ENCODE data around the gene NFAM1.

NFAM1 gene, protein sequence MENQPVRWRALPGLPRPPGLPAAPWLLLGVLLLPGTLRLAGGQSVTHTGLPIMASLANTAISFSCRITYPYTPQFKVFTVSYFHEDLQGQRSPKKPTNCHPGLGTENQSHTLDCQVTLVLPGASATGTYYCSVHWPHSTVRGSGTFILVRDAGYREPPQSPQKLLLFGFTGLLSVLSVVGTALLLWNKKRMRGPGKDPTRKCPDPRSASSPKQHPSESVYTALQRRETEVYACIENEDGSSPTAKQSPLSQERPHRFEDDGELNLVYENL

DNA sequence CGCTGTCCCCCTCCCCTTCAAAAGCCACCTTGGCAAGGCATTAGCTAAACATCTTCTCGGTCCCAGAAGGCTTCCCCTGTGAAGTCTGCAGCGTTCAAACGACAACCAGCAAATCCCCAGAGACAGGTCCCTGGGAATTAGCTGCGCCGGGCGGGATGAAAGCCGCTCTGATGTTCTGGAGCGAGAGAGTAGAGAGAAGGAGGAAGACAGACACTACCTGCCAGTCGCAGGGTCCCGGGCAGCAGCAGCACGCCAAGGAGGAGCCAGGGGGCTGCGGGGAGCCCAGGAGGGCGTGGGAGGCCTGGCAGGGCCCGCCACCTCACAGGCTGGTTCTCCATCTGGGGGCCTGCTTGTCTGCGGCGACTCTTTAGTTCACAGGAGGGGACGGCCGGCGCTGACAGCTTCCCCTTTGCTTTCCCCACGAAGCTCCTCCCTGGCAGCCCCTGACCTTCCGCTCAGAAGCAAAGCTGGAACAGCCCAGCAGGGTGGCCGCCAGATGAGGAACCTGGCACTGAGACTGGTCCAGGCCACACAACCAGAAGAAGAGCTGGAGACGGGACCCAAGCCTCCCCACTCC, at the start of gene NFAM1:
TSS of gene NFAM1 (minus strand) at position 384 of the 577 bp plus-strand sequence. CDS start at position 338, 46 bp downstream.
- Mint-ChIP-seq H3K27me3 (ENCODE audit: low read depth) (peaks cover 25% of the 10 kb centered on the region), H3K4me1 (ENCODE audit: low read depth) (peaks cover 4% of the 10 kb centered on the region), H3K36me3 (ENCODE audit: low read depth) (no peaks in the 10 kb centered on the region)

DNA sequence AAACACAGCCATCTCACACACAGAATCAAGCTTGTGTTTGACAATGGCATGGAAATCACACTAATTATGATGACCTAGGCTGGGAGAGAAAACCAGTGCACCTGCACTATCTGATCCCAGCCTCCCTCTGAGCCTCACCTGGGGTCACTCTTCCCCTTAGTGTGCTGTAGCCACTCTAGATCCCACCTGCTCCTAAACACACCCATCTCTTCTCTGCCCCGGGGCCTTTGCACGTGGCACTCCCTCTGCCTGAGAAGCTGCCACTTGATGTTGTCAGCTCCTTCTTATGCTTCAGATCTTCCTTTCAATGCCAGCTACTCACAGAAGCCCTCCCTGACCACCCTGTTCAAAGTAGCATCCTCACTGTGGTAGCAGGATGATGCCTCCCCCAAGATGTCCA, 42.9 kb upstream of the NFAM1 start:
- no peak overlapping the region for H3K27ac Mint-ChIP-seq
- peaks cover 8% of the 10 kb centered on the region for H3K4me1 Mint-ChIP-seq (ENCODE audit: low read depth)
- peaks cover 16% of the 10 kb centered on the region for H3K27me3 Mint-ChIP-seq (ENCODE audit: low read depth)
- H3K4me3 Mint-ChIP-seq: no peak overlapping the region
- H3K36me3 Mint-ChIP-seq (ENCODE audit: low read depth): no peaks in the 10 kb centered on the region
- H3K9me3 Mint-ChIP-seq: no peaks in the 10 kb centered on the region

More for the DNA sequence above, at the start of gene NFAM1:
- Mint-ChIP-seq H3K27ac (no peak within 1 kb of the TSS), H3K9me3 (no peaks in the 10 kb centered on the region), H3K4me3 (no peak within 1 kb of the TSS)

DNA sequence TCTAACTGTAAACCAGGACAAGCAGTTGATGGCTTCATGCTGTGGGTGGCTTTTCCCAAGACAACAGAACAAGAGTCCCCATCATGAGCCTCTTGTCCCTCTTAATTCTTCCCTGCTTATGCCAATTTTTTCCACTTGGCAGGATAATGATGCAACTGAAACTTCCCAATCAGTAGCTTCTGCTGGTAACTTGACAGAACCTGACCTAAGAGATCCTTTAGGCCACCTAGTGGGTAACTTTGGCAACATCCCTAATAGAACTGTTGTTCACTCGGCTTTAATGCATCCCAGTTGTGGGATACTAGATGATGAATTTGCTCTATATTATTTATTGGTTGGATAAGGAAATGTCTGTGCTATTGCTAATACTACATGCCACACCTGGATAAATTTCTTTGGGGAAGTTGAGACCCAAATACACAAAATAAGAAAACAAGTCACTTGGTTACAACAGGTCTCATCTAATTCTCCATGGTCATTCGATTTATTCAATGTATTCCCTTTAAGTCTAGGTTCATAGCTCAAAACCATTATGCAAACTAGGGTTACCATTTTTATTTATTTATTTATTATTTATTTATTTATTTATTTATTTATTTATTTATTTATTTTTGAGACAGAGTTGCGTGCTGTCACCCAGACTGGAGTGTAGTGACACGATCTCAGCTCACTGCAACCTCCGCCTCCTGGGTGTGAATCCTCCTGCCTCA, 41.4 kb upstream of the NFAM1 start:
- Mint-ChIP-seq H3K4me3 (no peak overlapping the region), H3K27ac (no peak overlapping the region), H3K27me3 (ENCODE audit: low read depth) (peaks cover 18% of the 10 kb centered on the region), H3K9me3 (no peaks in the 10 kb centered on the region), H3K4me1 (ENCODE audit: low read depth) (peaks cover 6% of the 10 kb centered on the region), H3K36me3 (ENCODE audit: low read depth) (no peaks in the 10 kb centered on the region)

DNA sequence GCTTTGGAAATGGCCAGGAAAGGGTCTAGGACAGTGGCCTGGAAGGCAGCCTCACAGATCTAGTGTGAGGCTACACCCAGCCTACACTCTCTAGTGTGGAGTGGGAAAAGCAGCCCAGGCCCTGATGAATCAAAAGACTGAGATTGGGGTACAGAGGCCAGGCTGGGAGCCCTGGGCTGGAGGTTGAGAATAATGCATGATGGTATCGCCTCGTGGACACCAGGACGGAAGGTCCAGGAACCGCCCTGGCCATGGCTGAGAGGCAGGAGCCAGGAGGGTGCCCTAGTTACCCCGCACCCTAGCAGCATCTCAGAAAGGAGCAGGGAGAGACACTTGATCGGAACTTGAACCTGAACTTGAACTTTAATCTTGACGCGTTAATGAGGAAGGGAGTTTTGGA, 40.5 kb upstream of the NFAM1 start:
- Mint-ChIP-seq H3K9me3 (no peaks in the 10 kb centered on the region), H3K4me3 (no peak overlapping the region), H3K27me3 (ENCODE audit: low read depth) (peaks cover 27% of the 10 kb centered on the region), H3K36me3 (ENCODE audit: low read depth) (no peaks in the 10 kb centered on the region), H3K27ac (no peak overlapping the region), H3K4me1 (ENCODE audit: low read depth) (peaks cover 3% of the 10 kb centered on the region)

DNA sequence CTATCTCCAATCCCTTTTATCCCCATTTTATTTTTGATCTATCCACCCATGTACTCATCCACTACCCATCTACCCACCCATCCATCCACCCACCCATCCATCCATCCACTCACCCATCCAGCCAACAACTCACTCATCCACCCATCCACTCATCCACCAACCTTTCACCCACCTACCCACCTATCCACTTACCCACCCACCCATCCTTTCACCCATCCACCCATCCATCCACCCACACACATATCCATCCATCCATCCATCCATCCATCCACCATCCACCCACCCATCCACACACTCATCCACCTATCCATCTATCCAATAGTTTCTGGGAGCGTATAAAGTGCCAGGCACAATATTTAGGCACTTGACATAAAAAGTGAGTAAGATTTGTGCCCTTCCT, 39.2 kb upstream of the NFAM1 start:
- Mint-ChIP-seq H3K36me3 (ENCODE audit: low read depth) (no peaks in the 10 kb centered on the region), H3K4me3 (no peak overlapping the region), H3K27me3 (ENCODE audit: low read depth) (peaks cover 29% of the 10 kb centered on the region), H3K27ac (no peak overlapping the region), H3K4me1 (ENCODE audit: low read depth) (peaks cover 3% of the 10 kb centered on the region), H3K9me3 (no peaks in the 10 kb centered on the region)

DNA sequence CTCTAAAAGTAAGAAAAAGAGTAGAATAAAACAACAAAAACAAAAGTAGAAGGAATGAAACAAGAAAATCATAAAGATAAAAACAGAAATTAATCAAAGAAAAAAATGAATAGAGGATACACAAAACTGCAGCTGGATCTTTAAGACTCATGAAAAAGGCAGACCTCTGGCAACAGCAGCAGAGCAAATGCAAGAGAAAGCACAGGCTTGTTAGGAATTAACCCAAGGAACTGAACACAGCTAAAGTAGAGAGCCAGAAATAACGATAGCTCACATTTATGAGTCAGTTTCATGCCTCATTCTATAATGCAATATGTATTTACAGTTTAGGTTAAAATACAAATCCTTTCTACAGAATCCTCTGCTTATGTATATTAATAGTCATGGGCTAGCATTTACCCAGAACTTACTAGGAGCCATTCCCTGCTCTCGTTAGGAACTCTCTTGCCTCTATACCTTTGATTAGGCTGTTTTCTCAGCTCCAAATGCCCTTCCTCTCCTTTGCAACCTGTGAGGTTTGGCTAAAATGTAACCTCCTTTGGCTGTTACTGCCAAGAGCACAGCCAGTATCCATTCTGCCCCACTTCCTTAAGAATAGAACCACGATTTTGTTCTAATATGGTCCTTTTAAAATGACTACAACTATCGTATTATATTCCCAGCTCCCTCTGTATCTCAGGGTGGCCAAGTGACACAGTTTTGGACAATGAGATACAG, 38.3 kb upstream of the NFAM1 start:
- Mint-ChIP-seq H3K36me3 (ENCODE audit: low read depth) (no peaks in the 10 kb centered on the region), H3K9me3 (no peaks in the 10 kb centered on the region), H3K27me3 (ENCODE audit: low read depth) (peaks cover 29% of the 10 kb centered on the region), H3K4me1 (ENCODE audit: low read depth) (peaks cover 3% of the 10 kb centered on the region), H3K4me3 (no peak overlapping the region), H3K27ac (no peak overlapping the region)

DNA sequence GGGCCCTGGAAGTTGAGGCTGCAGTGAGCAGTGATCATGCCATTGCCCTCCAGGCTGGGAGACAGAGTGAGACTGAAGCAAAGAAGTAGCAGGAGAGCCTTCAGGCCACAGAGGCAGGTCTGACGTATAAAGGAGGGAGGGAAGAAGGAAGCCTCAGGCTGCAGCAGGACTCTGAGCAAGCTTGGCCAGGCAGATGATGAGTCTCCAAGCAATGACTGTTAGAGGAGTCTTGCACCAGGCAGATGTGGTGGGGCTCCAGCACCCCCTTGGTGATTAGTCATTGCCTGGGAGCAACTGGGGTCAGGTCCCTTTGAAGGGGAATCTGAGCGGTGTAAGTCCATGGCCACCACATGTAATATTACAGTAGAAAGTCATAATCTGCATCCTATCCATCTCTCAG, 36.6 kb upstream of the NFAM1 start:
- Mint-ChIP-seq H3K27me3 (ENCODE audit: low read depth) (peaks cover 33% of the 10 kb centered on the region), H3K27ac (no peak overlapping the region), H3K9me3 (no peaks in the 10 kb centered on the region), H3K4me1 (ENCODE audit: low read depth) (peaks cover 3% of the 10 kb centered on the region), H3K4me3 (no peak overlapping the region), H3K36me3 (ENCODE audit: low read depth) (no peaks in the 10 kb centered on the region)

DNA sequence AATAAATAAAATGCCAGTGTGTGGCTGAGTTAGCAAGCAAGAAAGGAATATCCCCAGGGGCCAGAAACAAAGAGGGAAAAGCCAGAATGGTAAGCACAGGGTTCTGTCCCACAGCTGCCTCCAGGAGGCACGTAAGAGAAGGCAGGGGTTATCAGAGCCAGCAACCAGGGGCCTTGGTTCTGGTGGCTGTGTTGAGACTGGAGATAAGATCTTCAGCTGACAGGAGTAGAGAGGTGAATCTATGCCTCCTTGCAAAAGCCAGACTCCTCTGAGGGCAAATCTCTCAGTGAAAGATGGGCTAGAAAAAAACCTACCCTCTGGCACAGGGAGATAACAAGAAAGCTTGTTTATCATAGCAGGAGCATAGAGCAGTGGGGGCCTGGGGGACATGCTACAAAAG, 29.8 kb upstream of the NFAM1 start:
- Mint-ChIP-seq H3K4me3 (no peak overlapping the region), H3K36me3 (ENCODE audit: low read depth) (no peaks in the 10 kb centered on the region), H3K4me1 (ENCODE audit: low read depth) (peaks cover 2% of the 10 kb centered on the region), H3K27ac (no peak overlapping the region), H3K9me3 (no peaks in the 10 kb centered on the region), H3K27me3 (ENCODE audit: low read depth) (peaks cover 40% of the 10 kb centered on the region)

DNA sequence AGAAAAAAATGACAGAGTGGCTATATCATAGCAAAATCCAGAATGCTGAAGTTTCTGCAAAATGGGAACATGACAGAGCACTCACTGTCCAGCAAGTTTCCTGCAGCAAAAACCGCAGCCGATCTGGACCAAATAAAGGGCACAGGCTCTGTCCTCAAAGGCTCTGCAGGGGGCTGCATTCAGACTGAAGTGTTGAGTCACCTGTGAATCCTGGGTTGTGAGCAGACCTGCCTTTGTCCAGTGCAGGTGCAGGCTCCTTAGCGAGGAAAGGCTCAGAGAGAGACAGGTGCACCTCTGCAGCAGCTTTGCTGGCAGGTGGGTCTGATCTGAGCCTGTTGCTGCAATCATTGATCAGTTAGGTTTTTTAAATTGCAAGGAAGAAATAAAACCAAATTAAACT, 29.3 kb upstream of the NFAM1 start:
- H3K9me3 Mint-ChIP-seq: no peaks in the 10 kb centered on the region
- no peaks in the 10 kb centered on the region for H3K36me3 Mint-ChIP-seq (ENCODE audit: low read depth)
- peaks cover 42% of the 10 kb centered on the region for H3K27me3 Mint-ChIP-seq (ENCODE audit: low read depth)
- H3K4me3 Mint-ChIP-seq: no peak overlapping the region
- peaks cover 2% of the 10 kb centered on the region for H3K4me1 Mint-ChIP-seq (ENCODE audit: low read depth)
- H3K27ac Mint-ChIP-seq: no peak overlapping the region

DNA sequence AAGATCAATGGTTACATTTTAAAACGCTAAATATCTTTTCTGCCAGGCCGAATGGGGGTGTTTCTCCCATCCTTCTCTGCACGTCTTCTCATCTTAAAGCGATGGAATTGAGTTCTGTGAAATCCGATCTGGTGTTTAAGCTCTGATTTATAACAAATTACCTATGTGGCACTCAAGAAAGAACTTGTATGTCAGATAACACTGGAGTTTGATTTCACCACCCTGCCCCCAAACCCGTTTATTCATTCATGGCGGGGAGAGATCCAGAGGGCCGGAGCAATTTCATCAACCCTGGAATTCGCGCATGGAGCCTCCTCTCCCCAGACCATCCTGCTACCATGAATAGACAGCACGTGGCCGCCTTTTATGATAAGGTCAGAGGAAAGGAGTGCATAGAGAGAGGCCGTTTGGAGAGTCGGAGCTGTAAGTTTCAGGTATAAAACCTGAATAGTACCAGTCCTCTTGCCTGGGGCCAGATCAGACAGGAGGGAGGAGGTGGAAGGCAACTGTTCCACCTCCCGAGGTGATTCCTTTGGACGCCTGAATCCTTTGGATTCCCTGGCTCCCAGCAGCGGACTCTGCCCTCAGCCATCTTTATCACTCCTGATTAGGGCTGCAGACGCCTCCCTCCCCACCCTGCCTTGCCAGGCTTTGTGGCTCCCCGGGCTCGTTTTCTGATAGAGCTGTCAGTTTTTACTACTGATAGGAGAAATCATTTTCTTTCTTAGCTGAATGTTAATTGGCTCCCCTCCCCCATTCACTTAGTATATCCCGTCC, 27.3 kb upstream of the NFAM1 start:
- Mint-ChIP-seq H3K27ac (no peak overlapping the region), H3K9me3 (no peaks in the 10 kb centered on the region), H3K4me1 (ENCODE audit: low read depth) (peaks cover 2% of the 10 kb centered on the region), H3K27me3 (ENCODE audit: low read depth) (peaks cover 46% of the 10 kb centered on the region), H3K4me3 (no peak overlapping the region), H3K36me3 (ENCODE audit: low read depth) (no peaks in the 10 kb centered on the region)

DNA sequence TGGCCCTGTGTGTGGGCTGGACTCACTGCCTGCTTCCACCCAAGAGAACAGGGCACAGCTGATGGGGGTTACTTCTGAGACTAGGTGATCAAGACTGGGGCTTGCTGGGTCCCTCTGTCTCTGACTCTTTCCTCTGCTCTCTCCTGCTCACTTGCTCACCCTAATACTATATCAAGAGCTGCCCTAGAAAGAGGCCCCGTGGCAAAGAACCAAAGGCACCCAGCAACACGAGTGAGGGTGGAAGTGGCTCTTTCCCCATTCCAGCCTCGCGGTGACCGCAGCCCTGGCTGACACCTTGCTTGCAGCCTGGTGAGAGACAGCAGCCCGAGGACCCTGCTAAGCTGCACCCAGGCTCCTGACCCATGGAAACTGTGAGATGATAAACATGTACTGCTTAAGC, 20.7 kb upstream of the NFAM1 start:
- no peaks in the 10 kb centered on the region for H3K9me3 Mint-ChIP-seq
- H3K27me3 Mint-ChIP-seq (ENCODE audit: low read depth): peaks cover 9% of the 10 kb centered on the region
- no peaks in the 10 kb centered on the region for H3K4me1 Mint-ChIP-seq (ENCODE audit: low read depth)
- no peaks in the 10 kb centered on the region for H3K36me3 Mint-ChIP-seq (ENCODE audit: low read depth)
- H3K4me3 Mint-ChIP-seq: no peak overlapping the region
- no peak overlapping the region for H3K27ac Mint-ChIP-seq

DNA sequence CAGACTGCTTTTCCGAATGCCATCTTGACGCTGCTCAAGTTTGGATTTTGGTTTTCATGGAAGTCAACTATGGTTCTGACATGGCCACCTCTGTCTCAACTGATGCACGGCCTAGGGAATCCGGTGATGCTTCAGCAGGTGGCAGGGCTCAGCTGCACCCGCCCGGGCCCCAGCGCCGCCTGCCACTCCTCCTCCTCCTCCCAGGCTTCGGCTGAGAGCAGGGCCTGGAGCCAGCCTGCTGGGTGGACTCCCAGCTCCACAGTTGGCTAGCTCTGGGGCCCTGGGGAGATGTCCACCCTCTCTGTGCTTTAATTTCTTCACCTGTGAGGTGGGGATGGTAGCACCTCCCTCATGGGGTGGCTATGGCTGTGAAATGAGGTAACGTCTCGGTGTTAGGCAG, 20.3 kb upstream of the NFAM1 start:
- Mint-ChIP-seq H3K27ac (no peak overlapping the region), H3K9me3 (no peaks in the 10 kb centered on the region), H3K4me1 (ENCODE audit: low read depth) (no peaks in the 10 kb centered on the region), H3K36me3 (ENCODE audit: low read depth) (no peaks in the 10 kb centered on the region), H3K27me3 (ENCODE audit: low read depth) (peaks cover 9% of the 10 kb centered on the region), H3K4me3 (no peak overlapping the region)

DNA sequence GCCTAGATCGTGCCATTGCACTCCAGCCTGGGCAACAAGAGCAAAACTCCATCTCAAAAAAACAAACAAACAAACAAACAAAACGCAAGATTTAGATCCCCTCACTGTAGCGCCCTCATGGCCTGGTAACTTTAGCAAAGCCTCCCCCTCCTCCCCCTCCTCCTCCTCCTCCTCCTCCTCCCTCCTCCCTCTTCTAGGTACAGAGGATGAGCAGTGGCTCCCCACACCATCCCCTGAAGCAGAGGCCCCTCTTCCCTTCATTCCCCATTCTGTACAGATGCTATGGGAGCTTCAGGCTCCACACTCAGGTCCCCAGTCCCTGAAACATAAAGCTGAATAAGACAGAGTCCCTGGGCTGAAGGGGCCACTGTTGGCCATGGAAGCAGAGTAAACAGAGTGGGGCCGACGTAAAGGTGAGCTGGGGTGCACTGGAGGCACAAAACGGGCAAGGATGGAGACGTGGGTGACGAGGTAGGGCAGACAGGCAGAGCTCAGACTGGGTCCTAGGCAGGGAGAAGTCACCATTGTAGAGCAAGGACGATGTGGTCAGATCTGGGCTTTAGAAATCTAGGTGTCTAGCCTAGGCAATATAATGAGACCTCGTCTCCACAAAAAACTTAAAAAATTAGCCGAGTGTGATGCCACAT, 19.4 kb upstream of the NFAM1 start:
- H3K4me1 Mint-ChIP-seq (ENCODE audit: low read depth): no peaks in the 10 kb centered on the region
- H3K4me3 Mint-ChIP-seq: no peak overlapping the region
- H3K27ac Mint-ChIP-seq: no peak overlapping the region
- H3K9me3 Mint-ChIP-seq: no peaks in the 10 kb centered on the region
- no peaks in the 10 kb centered on the region for H3K36me3 Mint-ChIP-seq (ENCODE audit: low read depth)
- peaks cover 9% of the 10 kb centered on the region for H3K27me3 Mint-ChIP-seq (ENCODE audit: low read depth)

DNA sequence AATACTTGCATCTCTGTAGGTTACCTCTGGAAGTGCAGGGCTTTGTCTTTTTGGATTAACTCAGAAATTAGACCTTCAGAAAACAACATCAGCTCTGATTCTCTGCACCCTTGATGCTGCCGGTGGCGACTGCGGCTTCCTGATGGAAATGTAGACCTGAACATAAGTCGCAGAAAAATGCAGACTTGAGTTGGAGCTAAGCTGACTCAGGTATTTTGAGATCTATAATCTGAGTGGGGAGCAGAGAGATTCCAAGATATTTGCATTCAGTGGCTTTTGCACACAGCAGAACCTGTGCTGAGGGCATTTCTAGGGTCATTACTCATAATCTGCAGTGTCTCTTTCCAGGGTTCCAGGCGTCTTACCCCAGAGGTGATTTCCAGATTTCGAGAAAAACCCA, 18.7 kb upstream of the NFAM1 start:
- Mint-ChIP-seq H3K27me3 (ENCODE audit: low read depth) (peaks cover 1% of the 10 kb centered on the region), H3K9me3 (no peaks in the 10 kb centered on the region), H3K4me3 (no peak overlapping the region), H3K36me3 (ENCODE audit: low read depth) (no peaks in the 10 kb centered on the region), H3K27ac (no peak overlapping the region), H3K4me1 (ENCODE audit: low read depth) (no peaks in the 10 kb centered on the region)

Measured in T-helper 1 cell treated with Interleukin-12 subunit alpha and Interleukin-12 subunit beta and Interleukin-4 antibody, amounts not matched to agents 30 μg/mL and 1 μg/mL, for 36 hours (primary cell).